HTR-8/SVneo (cell line): Measurements from ENCODE around the gene MRPS15.

Experiments used
- DNase-seq: peaks from one replicate; pipeline ENCODE4 v3.0.0; 2011; ENCODE audit warnings: low spot score, mixed read lengths; ENCODE audit not compliant: insufficient read length
- FAIRE-seq: peaks from 2 replicates; lab custom pipeline; 2011; peaks lifted over from hg19 to GRCh38; lab: Jason Lieb, UNC

Gene MRPS15

GRCh38 chr1:36436821-36437220, 27.4 kb downstream of the MRPS15 start:
- no peak for FAIRE-seq
- DNase-seq: no peak

- FAIRE-seq (no peak), DNase-seq (no peak)
Measured at GRCh38 chr1:36433102-36433501, 31.1 kb downstream of the MRPS15 start.

GRCh38 chr1:36432616-36433015, 31.6 kb downstream of the MRPS15 start:
- DNase-seq: no peak
- no peak for FAIRE-seq

- FAIRE-seq: no peak
- DNase-seq: no peak
Measured at GRCh38 chr1:36425791-36426190, 38.4 kb downstream of the MRPS15 start.

- no peak for DNase-seq
- no peak for FAIRE-seq
Measured at GRCh38 chr1:36421649-36422048, 42.5 kb downstream of the MRPS15 start.

GRCh38 chr1:36420836-36421317, 43.3 kb downstream of the MRPS15 start:
- FAIRE-seq (peak; percentile 82), DNase-seq (peak; percentile 81)

- FAIRE-seq: no peak
- no peak for DNase-seq
Measured at GRCh38 chr1:36420409-36420808, 43.8 kb downstream of the MRPS15 start.

GRCh38 chr1:36419569-36419968, 44.6 kb downstream of the MRPS15 start:
- no peak for DNase-seq
- FAIRE-seq: no peak

- no peak for FAIRE-seq
- no peak for DNase-seq
Measured at GRCh38 chr1:36419140-36419539, 45.0 kb downstream of the MRPS15 start.

- DNase-seq (no peak), FAIRE-seq (no peak)
Measured at GRCh38 chr1:36417931-36418330, 46.3 kb downstream of the MRPS15 start.

- no peak for DNase-seq
- no peak for FAIRE-seq
Measured at GRCh38 chr1:36415661-36416326, 48.4 kb downstream of the MRPS15 start.

GRCh38 chr1:36414384-36414783, 49.8 kb downstream of the MRPS15 start:
- DNase-seq: no peak
- no peak for FAIRE-seq

GRCh38 chr1:36411674-36412648, 52.2 kb downstream of the MRPS15 start:
- FAIRE-seq (no peak), DNase-seq (no peak)

GRCh38 chr1:36408479-36408878, 55.7 kb downstream of the MRPS15 start:
- peak; percentile 61 for DNase-seq
- peak; percentile 42 for FAIRE-seq

GRCh38 chr1:36406440-36406839, 57.7 kb downstream of the MRPS15 start:
- FAIRE-seq (no peak), DNase-seq (no peak)
